Measurements from ENCODE around the gene CNOT10.
"Not testable (repeated sequence)": the region's sequence is repeated elsewhere in the genome, so short reads cannot be mapped to it uniquely, and the experiment has no call there.

The CNOT10 gene, protein sequence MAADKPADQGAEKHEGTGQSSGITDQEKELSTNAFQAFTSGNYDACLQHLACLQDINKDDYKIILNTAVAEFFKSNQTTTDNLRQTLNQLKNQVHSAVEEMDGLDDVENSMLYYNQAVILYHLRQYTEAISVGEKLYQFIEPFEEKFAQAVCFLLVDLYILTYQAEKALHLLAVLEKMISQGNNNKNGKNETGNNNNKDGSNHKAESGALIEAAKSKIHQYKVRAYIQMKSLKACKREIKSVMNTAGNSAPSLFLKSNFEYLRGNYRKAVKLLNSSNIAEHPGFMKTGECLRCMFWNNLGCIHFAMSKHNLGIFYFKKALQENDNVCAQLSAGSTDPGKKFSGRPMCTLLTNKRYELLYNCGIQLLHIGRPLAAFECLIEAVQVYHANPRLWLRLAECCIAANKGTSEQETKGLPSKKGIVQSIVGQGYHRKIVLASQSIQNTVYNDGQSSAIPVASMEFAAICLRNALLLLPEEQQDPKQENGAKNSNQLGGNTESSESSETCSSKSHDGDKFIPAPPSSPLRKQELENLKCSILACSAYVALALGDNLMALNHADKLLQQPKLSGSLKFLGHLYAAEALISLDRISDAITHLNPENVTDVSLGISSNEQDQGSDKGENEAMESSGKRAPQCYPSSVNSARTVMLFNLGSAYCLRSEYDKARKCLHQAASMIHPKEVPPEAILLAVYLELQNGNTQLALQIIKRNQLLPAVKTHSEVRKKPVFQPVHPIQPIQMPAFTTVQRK

DNA sequence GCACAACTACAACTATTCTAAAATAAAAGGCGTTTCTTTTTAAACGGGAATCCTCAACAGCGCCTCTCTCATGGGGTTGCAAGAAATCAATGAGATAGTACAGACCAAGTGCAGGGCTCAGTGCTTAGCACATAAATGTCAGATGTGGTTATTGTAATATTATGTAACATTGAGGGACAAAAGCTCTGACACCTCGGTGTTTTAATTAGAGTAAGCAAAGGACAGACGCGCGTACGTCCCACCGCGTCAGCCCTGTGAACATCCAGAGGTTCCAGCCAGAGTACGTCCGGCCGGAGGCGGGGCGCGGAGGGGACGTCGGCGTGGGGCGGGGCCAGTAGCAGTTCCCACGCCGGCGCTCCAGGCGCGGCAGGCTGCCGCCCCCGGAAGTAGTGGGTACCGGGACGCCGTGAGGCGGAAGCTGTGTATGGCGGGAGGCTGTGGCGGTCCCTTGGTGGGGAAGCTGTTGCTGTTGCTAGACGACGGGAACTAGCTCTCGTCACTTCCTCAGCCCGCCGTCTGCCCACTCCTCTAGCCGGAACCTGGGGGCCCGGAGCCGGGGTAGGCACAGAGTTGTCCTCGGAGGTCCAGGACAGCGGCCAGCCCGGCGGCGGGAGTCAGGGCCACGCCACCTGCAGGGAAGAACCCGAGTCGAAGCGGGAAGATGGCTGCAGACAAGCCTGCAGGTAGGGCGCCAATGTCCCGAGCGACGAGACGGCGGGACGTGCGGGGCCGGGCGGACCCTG, at the start of gene CNOT10:
Gene CNOT10, plus strand, starts transcription at position 389 of the 743 bp plus-strand sequence. Its CDS starts 273 bp downstream, at position 662.
- peak; percentile 96 for DNase-seq (ENCODE audit: low spot score)

DNA sequence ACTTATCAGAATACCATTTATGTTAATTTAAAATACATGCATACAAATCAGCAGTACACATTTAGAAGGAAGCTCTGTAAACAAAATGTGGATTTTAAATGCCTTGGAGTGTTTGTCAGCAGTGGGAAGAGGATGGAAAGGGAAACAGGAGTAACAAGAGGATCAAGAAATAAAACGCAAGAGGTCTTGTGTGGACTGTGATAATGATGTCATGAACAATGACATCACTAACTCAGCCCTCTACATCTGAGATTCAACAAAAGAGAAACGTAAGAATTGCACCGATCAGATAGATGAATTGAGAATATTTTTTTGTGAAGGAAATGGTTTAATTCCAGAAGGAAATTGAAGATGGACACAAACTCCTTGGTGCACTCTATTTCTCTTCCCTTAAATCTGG, 44.0 kb upstream of the CNOT10 start:
- no peak for DNase-seq (ENCODE audit: low spot score)

DNA sequence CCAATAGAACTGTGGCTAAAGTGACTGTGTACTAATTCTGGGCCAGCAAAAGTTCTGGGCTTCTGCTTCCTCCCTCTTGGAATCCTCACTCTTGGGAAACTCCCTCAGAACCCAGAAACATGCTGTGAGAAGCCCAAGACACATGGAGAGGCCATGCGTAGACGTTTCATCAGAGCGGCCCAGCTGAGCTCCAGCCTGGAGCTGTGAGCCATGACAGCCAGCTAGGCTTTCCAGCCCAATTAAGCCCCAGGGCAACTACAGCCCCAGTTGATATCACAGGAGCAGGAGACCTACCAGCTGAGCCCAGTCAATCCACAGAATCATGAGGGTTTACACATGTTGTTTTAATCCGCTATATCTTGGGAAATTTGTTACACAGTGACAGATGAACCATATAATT, 43.6 kb upstream of the CNOT10 start:
- DNase-seq (ENCODE audit: low spot score): no peak

DNA sequence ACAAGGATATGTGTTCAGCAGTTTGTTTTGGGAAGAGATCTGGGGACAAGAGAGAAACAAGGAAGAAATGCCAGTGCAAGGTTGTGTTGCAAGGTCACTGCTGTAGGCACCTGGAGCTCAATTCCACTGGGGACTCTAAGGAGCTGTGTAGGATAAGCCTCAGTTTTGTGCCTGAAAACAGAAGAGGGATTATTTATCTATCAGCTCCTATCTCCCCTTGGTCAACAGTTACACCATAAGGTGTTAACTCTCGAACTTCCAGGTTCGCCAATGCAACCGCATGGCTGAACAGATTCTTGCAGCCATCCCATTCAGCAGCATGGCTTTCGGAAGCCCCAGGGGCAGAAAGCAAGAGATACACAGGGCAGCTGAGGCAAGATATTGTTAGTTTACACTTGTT, 41.6 kb upstream of the CNOT10 start:
- DNase-seq (ENCODE audit: low spot score): no peak

DNA sequence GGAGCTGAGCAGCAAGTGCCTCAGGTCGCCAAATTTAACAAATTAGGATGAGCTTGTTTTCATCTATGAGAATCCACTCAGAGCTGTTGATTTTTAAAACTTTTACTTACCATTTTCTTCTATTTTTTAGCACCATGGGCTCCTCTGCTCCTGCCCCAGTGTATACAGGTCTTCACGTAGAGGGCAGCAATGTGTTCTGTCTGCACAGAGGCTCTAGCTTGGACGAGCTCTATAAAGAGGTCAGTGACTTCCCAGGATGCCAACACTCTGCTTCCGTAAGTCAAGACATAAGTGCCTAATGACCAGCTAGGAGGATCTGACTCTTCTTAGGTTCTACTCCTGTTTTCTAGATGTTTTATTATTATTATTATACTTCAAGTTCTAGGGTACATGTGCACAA, 41.2 kb upstream of the CNOT10 start:
- DNase-seq (ENCODE audit: low spot score): no peak

DNA sequence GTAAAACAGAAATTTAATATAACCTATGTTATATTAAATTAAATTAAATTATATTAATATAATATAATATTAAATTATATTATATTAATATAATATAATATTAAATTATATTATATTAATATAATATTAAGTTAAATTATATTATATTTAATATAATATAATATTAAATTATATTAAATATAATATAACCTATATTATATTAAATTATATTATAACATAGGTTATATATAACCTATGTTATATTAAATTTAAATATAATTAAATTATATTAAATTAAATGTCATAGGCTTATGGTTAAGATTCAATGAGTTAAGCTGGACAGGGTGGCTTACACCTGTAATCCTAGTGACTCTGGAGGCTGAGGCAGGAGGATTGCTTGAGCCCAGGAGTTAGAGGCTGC, 40.6 kb upstream of the CNOT10 start:
- DNase-seq (ENCODE audit: low spot score): no peak

DNA sequence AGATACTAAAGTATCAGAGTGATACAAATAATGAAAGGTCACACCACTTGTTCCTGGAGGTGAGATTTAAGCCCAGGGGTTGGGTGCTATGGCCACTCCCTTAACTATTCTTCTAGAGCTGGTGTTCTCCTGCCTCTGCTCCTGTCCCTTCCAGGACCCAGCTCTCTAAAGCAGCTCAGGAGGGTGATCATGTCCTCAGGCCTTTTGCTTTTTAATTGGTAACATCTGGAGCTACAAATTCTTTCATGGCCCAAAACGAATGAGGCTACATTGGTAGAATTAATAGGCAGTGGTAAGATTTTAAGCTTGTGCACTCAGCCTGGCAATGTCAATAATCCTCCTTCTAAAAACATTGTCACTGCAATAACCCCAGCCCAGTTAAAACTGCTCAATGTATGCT, 38.2 kb upstream of the CNOT10 start:
- no peak for DNase-seq (ENCODE audit: low spot score)

DNA sequence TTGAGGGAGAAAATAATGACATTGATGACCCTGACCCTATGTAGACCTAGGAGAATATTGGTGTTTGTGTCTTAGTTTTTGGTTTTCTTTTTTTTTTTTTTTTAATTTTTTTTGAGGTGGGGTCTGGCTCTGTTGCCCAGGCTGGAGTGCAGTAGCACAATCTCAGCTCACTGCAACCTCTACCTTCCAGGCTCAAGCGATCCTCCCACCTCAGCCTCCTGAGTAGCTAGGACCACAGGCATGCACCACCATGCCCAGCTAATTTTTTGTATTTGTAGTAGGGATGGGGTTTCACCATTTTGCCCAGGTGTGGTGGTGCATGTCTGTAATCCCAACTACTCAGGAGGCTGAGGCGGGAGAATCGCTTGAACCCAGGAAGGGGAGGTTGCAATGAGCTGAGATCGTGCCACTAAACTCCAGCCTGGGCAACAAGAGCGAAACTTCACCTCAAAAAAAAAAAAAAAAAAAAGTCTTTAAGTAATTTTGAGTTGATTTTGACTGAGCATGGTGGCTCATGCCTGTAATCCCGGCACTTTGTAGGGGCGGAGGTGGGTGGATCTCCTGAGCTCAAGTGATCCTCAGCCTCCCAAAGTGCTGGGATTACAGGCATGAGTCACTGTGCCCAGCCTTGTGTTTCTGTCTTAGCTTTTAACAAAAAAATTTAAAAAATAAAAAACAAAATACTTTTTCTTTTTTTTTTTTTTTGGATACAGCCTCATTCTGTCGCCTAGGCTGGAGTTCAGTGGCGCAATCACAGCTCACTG, 32.5 kb upstream of the CNOT10 start:
- not testable (repeated sequence) for DNase-seq (ENCODE audit: low spot score)

DNA sequence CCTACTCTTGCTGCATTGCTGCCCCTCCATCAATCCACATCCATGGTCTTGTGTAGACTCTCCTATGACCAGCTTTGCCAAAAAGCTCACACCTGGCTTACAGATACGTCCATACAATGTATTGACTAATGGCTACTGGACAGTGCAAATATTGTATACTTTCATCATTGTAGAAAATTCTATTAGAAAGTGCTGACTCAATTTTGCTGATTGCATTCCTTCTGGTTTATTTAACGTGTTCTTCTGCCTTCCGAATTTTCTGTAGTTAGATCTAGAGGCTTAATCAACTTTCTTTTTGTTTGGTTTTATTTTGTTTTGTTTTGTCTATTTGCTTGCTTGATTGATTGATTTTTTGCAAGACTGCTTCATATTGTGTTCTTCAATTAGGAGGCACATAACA, 29.8 kb upstream of the CNOT10 start:
- no peak for DNase-seq (ENCODE audit: low spot score)

DNA sequence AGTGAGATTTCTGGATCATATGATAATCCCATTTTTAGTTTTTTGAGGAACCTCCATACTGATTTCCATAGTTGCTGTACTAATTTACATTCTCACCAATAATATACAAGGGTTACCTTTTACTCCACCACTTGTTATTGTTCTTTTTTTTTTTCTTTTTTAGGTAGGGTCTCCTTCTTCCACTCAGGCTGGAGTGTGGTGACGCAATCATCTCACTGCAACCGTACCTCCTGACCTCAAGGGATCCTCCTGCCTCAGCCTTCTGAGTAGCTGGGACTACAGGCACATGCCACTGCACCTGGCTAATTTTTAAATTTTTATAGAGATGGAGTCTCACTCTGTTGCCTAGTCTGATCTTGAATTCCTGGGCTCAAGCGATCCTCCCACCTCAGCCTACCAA, 24.4 kb upstream of the CNOT10 start:
- DNase-seq (ENCODE audit: low spot score): no peak

DNA sequence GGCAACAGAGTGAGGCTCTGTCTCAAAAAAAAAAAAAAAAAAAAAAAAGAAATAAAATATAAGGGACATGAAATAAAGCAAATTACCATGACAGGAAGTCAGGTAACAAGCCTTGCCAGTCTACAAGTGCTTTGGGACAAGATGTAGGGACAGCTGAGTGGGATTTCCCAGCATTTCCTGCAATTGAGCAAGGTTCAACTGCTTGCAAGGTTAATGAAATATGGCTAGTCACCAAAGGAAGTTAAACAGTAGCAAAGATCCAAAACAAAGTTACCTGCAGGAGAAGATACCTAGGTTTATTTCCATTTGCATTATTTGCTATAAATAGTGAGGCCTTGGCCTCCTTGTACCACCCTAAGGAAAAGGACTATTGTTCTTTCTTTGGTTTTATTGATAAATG, 22.3 kb upstream of the CNOT10 start:
- DNase-seq (ENCODE audit: low spot score): no peak

DNA sequence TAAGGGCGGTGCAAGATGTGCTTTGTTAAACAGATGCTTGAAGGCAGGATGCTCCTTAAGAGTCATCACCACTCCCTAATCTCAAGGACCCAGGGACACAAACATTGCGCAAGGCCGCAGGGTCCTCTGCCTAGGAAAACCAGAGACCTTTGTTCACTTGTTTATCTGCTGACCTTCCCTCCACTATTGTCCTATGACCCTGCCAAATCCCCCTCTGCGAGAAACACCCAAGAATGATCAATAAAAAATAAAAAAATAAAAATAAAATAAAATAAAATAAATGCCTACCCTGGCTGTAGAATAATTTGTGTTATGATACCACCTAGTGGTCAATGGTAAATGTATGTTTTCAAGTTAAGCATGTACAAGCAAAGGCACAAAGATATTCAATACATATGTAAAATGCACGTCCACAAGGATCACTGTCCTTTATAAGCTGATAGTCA, 20.3 kb upstream of the CNOT10 start:
- DNase-seq (ENCODE audit: low spot score): not testable (repeated sequence)

DNA sequence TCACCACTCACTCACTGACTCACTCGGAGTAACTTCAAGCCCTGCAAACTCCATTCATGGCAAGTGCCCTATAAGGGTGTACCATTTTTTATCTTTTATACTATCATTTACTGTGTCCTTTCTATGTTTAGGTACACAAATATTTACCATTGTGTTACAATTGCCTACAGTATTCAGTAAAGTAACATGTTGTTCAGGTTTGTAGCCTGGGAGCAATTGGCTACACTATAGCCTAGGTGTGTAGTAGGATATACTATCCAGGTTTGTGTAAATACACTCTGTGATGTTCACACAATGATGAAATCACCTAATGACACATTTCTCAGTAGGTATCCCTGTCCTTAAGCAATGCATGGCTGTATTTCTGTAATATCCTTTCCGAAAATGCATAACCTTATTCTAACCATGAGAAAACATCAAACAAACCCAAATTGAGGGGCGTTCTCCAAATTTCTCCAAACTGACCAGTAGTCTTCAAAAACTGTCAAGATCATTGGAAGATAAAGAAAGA, 17.9 kb upstream of the CNOT10 start:
- no peak for DNase-seq (ENCODE audit: low spot score)

DNA sequence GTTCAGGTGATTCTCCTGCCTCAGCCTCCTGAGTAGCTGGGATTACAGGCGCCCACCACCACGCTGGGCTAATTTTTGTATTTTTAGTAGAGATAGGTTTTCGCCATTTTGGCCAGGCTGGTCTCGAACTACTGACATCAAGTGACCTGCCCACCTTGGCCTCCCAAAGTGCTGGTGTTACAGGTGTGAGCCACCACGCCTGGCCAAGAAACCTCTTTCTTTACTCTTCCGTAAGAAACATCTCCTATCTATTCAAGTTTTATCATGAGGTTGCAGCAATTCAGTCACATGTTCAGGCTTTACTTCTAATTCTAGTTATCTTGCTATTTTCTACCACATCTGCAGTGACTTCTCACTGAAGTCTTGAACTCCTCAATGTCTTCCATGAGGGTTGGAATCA, 15.8 kb upstream of the CNOT10 start:
- not testable (repeated sequence) for DNase-seq (ENCODE audit: low spot score)

DNA sequence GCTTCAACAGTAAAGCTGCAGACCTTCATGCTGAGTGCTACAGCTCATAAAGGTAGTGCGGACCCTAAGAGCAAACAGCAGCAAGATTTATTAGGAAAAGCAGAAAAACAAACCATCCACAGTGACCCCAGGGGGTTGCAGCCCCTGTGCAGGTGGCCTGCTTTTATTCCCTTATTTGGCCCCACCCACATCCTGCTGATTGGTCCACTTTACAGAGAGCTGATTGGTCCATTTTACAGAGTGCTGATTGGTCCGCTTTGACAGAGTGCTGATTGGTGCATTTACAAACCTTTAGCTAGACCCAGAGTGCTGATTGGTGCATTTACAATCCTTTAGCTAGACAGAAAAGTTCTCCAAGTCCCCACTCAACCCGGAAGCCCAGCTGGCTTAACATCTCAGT, 11.3 kb upstream of the CNOT10 start:
- DNase-seq (ENCODE audit: low spot score): not testable (repeated sequence)

DNA sequence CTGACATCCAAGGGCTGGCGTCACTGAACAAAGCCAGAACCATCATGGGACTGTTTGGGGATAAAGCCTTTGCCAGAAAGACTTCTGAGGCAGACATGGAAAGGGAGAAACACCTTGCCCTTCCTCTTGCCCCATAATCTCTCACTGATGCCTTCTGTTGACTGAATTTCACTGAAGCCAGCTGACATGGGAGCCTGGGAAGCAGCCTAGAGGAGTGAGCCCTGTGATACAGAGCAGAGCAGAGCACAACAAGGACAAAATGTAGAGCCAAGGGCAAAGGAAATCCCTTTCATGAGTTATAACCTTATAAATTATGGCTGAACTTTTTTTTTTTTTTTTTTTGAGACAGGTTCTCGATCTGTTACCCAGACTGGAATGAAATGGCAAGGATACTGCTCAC, 9.8 kb upstream of the CNOT10 start:
- DNase-seq (ENCODE audit: low spot score): no peak

DNA sequence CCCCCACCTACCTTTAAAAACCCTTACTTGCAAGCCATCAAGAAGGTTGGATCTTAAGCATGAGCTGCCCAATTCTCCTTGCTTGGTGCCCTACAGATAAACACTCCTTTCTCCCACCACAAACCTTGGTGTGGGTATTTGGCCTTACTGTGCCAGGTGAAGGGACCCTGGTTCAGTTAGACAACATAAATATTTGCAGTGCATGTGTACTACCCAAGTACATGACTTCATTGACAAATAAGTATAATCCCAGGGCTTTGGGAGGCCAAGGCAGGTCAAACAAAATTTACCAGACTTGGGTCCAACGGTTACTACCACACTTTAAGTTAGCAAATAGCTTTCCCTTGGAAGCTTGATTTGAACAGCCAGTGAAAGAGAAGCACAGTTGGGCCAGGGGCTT, 9.3 kb upstream of the CNOT10 start:
- DNase-seq (ENCODE audit: low spot score): no peak

DNA sequence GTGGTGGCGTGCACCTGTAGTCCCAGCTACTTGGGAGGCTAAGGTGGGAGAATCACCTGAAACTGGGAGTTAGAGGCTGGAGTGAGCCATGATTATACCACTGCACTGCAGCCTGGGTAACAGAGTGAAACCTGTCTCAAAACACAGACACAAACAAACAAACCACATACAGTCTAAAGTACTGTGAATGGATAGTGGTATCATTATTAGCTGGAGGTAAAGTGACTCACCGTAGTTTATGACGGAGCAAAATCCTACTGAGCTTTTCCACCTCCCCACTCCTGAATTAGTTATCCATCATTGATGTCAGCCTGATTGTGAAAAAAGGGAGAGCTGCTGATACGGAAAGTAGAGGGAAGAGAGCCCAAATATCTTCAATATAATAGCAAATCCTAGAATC, 3.2 kb upstream of the CNOT10 start:
- DNase-seq (ENCODE audit: low spot score): no peak

DNA sequence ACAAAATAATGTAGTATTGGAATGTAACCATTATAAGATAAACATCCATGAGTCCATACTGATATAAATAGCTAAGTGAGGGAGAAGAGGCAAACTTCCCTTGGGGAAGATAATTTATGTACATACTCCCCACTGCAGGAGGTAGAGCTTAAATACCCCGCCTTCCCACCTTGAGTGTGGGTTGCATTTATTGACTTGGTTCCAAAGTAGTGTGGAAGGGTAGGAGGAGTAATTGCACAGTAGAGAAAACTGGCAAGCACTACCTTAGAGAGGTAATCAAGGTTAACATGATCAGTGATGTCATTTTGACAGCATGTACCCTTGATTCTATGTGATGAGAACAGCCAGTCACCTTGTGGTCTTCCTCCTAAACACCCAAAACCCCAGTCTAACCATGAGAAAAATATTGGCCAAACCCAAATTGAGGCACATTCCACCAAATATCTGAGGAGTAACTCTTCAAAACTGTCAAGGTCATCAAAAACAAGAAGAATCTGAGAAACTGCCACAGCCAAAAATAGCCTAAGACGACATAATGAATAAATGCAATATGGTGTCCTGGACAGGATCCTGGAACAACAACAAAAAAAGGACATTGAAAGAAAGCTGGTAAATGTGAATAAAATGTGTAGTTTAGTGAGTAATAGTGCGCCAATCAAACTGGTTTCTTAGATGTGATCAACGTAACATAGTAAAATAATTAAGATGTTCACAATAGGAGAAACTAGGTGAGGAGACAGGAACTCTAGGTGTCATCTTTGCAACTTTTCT, 774 bp upstream of the CNOT10 start:
- DNase-seq (ENCODE audit: low spot score): no peak

DNA sequence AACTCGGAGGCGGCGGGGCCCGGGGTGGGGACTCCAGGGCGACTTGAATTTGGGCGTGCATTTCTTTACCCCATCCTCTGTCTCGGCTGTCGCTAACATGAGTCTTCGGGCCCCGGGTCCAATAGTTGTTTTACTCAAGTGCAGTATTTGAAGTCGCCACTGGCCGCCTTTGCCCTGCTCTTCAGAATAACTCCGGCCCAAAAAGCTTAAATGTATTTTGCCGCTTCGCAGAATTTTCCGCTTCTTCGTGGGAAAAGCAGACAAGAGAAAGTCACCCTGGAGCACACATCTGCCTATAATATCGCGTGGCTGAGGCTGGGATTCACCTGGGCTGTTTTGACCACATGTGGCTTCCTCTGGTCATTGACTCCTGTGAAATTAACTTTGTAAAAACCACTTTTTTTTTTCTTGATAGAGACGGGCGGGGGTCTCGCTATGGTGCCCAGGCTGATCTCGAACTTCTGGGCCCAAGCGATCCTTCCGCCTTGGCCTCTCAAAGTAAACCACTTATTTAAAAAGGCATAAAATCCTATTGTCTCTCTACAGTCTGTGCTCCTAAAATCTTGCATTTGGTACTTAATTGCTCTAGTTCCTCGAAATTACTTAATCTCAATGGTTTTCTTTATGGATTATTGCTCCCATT, 676 bp downstream of the CNOT10 start:
- no peak for DNase-seq (ENCODE audit: low spot score)
